ENCODE data around the gene SLC30A2.

DNA sequence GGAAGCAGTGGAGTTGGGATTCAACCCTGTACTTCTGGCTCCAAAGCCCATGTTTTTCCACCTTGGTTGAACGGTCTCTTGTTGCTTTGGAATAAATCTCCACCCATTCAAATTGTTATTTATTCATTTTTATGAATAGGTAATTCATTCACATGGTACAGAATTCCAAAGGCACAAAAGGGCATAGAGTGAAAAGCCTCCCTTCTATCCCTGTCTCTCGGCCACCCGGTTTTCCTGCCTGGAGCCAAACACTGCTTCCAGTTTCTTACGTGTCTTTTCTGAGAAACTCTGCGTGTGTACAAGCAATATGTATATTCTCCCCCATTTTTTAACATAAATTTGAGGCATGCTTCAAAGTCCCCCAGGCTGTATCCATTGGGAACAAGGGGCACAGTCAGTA lies 20.4 kb downstream of the SLC30A2 start:
- TF ChIP-seq EZH2 (IDR thresholded peaks at IDR 0.05; ENCODE audit: borderline replicate concordance) (no peak), EZH2phosphoT487 (IDR thresholded peaks at IDR 0.05; ENCODE audit: low read depth, severe bottlenecking, unreplicated experiment) (no peak)
- TF ChIP-seq, protein P1, sequence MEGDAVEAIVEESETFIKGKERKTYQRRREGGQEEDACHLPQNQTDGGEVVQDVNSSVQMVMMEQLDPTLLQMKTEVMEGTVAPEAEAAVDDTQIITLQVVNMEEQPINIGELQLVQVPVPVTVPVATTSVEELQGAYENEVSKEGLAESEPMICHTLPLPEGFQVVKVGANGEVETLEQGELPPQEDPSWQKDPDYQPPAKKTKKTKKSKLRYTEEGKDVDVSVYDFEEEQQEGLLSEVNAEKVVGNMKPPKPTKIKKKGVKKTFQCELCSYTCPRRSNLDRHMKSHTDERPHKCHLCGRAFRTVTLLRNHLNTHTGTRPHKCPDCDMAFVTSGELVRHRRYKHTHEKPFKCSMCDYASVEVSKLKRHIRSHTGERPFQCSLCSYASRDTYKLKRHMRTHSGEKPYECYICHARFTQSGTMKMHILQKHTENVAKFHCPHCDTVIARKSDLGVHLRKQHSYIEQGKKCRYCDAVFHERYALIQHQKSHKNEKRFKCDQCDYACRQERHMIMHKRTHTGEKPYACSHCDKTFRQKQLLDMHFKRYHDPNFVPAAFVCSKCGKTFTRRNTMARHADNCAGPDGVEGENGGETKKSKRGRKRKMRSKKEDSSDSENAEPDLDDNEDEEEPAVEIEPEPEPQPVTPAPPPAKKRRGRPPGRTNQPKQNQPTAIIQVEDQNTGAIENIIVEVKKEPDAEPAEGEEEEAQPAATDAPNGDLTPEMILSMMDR (IDR thresholded peaks at IDR 0.05; ENCODE audit: poor library complexity) = no peak
